ENCODE results near the gene SHOX. TPM values are rescaled to one million over a fixed set of nuclear protein-coding genes. Genes with fewer than 3 reads are reported as not detected.

SHOX gene
- total and polyA plus RNA-seq, 3 donors from 2014 or later: 0.06 to 0.16 TPM; not detected in 1

DNA sequence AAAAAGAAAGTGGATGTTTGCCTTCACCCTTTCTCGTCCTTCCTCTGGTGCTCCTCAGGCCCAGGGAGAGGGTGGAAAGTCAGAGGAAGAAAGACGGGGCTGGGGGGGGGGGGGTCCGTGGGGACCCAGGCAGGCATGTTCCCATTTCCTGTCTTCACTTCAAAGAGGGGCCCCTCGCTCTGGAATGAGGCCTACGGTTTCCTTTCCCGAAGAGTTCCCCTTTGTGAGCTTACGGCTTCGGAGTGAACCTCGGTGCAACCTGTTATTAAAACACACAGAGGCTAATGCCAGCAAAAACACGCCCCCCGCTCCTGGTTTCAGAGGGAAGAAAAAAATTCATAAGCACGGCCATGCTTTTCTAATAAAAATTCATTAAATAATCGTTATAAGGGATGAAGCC is 40.1 kb downstream of the SHOX start:
- Histone ChIP-seq H3K9me3 (no peaks in the 10 kb centered on the region), H3K27ac (no peak overlapping the region), H3K36me3 (ENCODE audit: low read depth, missing control alignments) (no peaks in the 10 kb centered on the region), H3K4me1 (no peaks in the 10 kb centered on the region), H3K27me3 (no peaks in the 10 kb centered on the region), H3K4me3 (no peak overlapping the region)
- DNase-seq: no peak
- TF ChIP-seq, protein P1, sequence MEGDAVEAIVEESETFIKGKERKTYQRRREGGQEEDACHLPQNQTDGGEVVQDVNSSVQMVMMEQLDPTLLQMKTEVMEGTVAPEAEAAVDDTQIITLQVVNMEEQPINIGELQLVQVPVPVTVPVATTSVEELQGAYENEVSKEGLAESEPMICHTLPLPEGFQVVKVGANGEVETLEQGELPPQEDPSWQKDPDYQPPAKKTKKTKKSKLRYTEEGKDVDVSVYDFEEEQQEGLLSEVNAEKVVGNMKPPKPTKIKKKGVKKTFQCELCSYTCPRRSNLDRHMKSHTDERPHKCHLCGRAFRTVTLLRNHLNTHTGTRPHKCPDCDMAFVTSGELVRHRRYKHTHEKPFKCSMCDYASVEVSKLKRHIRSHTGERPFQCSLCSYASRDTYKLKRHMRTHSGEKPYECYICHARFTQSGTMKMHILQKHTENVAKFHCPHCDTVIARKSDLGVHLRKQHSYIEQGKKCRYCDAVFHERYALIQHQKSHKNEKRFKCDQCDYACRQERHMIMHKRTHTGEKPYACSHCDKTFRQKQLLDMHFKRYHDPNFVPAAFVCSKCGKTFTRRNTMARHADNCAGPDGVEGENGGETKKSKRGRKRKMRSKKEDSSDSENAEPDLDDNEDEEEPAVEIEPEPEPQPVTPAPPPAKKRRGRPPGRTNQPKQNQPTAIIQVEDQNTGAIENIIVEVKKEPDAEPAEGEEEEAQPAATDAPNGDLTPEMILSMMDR (IDR thresholded peaks at IDR 0.05): no peak
- TF ChIP-seq POLR2A (IDR thresholded peaks at IDR 0.05): no peak
- WGBS, 2 donors: 28 to 34% methylated on average over 13 of the region's 13 CpGs
- intact Hi-C loops (cut with DNase I; ENCODE audit: low total_unique reads): no loop called here

DNA sequence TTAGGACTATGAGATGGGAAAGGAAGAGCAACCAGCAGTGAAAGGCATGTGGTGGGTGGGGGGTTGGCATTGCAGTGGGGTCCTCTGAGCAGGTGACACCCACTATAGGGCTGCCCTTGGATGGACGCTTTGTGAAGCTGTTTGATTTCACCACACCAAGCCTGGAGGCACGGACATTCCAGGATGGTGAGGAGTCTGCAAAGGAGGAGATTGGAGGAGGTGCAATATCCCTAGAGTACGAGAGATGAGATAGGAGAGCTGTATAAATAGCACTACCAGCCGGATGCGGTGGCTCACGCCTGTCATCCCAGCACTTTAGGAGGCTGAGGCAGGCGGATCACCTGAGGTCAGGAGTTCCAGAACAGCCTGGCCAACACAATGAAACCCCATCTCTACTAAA is 42.3 kb downstream of the SHOX start:
- H3K9me3 ChIP-seq: no peaks in the 10 kb centered on the region
- no peaks in the 10 kb centered on the region for H3K27me3 ChIP-seq
- H3K36me3 ChIP-seq (ENCODE audit: low read depth, missing control alignments): no peaks in the 10 kb centered on the region
- intact Hi-C loops (cut with DNase I; ENCODE audit: low total_unique reads): no loop called here
- DNase-seq: no peak
- H3K4me3 ChIP-seq: no peak overlapping the region
- 68 to 77% methylated on average over 2 to 7 of the region's 7 CpGs for WGBS, 2 donors
- no peak overlapping the region for H3K27ac ChIP-seq
- no peaks in the 10 kb centered on the region for H3K4me1 ChIP-seq
- no peak for TF ChIP-seq POLR2A (IDR thresholded peaks at IDR 0.05)
- TF ChIP-seq, protein P1 (IDR thresholded peaks at IDR 0.05): no peak

DNA sequence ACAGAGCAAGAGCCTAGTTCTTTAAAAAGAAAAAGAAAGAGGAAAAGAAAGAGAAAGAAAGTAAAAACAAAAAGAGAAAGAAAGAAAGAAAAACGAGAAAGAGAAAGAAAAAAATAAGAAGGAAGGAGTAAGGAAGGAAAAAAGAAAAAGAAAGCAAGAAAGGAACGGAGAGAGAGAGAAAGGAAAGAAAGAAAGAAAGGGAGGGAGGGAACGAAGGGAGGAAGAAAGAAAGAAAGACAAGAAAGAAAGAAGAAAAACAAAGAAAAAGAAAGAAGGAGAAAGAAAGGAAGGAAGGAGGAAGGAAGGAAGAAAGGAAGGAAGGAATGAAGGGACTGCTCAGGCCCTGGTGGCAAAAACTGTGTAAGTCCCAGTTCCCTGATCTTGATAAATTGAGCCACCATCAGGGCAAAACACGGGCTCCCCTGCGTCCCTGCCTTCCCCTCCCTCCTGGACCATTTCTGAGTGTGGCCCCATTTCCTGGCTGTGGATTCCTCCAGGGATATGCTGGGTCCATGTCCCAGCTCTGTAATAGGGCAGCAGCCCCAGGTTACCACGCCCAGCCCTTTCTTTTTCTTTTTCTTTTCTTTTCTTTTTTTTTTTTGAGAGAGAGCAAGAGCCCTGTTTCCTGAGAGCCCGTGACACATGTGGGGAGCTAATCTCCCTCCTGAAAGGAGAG is 44.8 kb downstream of the SHOX start:
- TF ChIP-seq, protein P1 (IDR thresholded peaks at IDR 0.05): no peak
- TF ChIP-seq POLR2A (IDR thresholded peaks at IDR 0.05): no peak
- no peak overlapping the region for H3K4me3 ChIP-seq
- H3K9me3 ChIP-seq: no peaks in the 10 kb centered on the region
- no peak overlapping the region for H3K27ac ChIP-seq
- DNase-seq: no peak
- no peaks in the 10 kb centered on the region for H3K27me3 ChIP-seq
- intact Hi-C loops (cut with DNase I; ENCODE audit: low total_unique reads): no loop called here
- 46 to 63% methylated on average over 7 of the region's 7 CpGs for WGBS, 2 donors
- H3K4me1 ChIP-seq: no peaks in the 10 kb centered on the region
- no peaks in the 10 kb centered on the region for H3K36me3 ChIP-seq (ENCODE audit: low read depth, missing control alignments)

DNA sequence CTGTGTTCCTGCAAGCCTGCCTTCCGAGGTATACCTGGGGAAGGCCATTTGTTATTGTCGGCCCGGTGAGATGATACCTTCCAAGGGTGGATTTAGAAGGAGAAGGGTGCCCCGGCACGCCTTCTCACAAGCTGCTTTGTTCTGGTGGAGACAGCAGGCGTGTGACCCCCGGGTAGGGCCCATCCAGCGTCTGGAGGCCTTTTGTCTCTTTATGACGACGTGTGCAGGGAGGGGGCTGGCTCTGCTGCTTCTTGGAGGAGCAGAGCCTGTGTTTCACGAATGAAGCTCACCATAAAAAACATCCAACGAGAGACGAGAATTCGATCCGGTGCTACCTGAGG is 45.3 kb downstream of the SHOX start:
- no peaks in the 10 kb centered on the region for H3K4me1 ChIP-seq
- TF ChIP-seq, protein P1 (IDR thresholded peaks at IDR 0.05): no peak
- TF ChIP-seq POLR2A (IDR thresholded peaks at IDR 0.05): no peak
- no peak overlapping the region for H3K27ac ChIP-seq
- intact Hi-C loops (cut with DNase I; ENCODE audit: low total_unique reads): no loop called here
- no peak for DNase-seq
- H3K27me3 ChIP-seq: no peaks in the 10 kb centered on the region
- WGBS, 2 donors: 36 to 48% methylated on average over 12 to 15 of the region's 15 CpGs
- no peaks in the 10 kb centered on the region for H3K36me3 ChIP-seq (ENCODE audit: low read depth, missing control alignments)
- no peak overlapping the region for H3K4me3 ChIP-seq
- no peaks in the 10 kb centered on the region for H3K9me3 ChIP-seq

DNA sequence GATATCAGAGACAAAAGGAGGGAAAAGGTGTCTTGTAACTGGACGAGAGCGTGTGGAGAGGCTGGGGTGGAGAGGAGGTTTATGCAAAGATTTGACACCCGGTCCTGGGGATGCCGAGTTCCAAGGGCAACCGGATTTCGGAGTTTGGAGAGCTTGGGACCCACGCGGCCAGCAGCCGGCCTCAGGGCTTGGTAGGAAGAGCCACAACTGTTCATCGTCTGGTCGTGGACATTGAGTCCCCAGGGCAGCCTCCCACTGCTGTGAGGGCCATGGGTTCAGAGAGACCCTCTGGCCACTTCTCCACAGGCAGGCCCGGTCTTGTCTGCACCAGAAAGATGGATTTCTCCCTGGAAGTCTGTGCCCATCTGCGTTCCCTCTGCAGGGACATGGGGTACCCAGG is 46.8 kb downstream of the SHOX start:
- Histone ChIP-seq H3K36me3 (ENCODE audit: low read depth, missing control alignments) (no peaks in the 10 kb centered on the region), H3K27me3 (no peaks in the 10 kb centered on the region), H3K4me1 (no peaks in the 10 kb centered on the region), H3K27ac (no peak overlapping the region), H3K4me3 (no peak overlapping the region), H3K9me3 (no peaks in the 10 kb centered on the region)
- TF ChIP-seq, protein P1 (IDR thresholded peaks at IDR 0.05): no peak
- TF ChIP-seq POLR2A (IDR thresholded peaks at IDR 0.05): no peak
- WGBS, 2 donors: 87 to 91% methylated on average over 11 to 13 of the region's 13 CpGs
- DNase-seq: no peak
- intact Hi-C loops (cut with DNase I; ENCODE audit: low total_unique reads): no loop called here
